ENCODE measurements around the gene TRIM7.

Gene TRIM7

DNA sequence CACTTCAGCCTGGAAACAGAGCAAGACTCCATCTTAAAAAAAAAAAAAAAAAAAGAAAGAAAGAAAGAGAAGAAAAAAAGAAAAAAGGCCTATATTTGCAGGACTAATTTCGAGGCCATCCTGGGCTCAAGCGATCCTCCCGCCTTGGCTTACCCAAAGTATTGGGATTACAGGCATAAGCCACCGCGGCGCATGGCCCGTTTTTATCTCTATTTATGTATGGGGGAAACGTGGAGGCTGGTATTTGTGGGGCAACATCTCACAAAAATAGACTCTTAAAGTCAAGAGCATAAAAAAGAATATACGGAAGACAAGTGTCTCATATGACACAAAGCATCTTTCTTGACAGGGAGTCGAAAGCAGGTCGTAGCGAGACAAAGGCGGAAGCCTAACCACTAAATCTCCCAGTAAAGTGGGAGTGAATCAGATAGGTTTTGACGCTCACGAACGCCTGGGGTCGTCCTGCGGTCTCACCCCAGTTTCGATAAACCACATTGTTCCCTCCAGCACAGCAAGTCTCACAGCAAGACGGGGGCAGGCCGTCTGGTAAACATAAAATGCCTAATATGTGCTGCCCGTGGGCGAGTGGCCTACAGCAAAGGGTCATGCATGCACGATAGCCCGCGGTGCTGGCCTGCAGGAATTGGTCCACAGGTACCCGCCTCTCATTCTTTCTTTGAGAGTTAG, 16.3 kb upstream of the TRIM7 start:
- Histone ChIP-seq H3K4me3 (IDR thresholded peaks at IDR 0.05; ENCODE audit: insufficient read depth, low read depth, low read length) (no peak overlapping the region), H3K27me3 (ENCODE audit: insufficient read depth, low read depth) (no peaks in the 10 kb centered on the region), H2AFZ (ENCODE audit: low read depth) (peak overlapping the region; percentile 26; the same call in 1 of the 2 replicates), H4K20me1 (ENCODE audit: insufficient read depth) (no peaks in the 10 kb centered on the region), H3K4me1 (ENCODE audit: low read depth, poor library complexity, severe bottlenecking) (peaks cover 8% of the 10 kb centered on the region), H3K79me2 (ENCODE audit: insufficient read depth, low read depth) (no peaks in the 10 kb centered on the region), H3K9ac (no peak overlapping the region; the same call in 1 of the 2 replicates), H3K4me2 (peak overlapping the region; percentile 73), H3K36me3 (ENCODE audit: insufficient read depth) (no peaks in the 10 kb centered on the region), H3K27ac (peak overlapping the region; percentile 92; the same call in 1 of the 2 replicates)
- TF ChIP-seq, protein P1, sequence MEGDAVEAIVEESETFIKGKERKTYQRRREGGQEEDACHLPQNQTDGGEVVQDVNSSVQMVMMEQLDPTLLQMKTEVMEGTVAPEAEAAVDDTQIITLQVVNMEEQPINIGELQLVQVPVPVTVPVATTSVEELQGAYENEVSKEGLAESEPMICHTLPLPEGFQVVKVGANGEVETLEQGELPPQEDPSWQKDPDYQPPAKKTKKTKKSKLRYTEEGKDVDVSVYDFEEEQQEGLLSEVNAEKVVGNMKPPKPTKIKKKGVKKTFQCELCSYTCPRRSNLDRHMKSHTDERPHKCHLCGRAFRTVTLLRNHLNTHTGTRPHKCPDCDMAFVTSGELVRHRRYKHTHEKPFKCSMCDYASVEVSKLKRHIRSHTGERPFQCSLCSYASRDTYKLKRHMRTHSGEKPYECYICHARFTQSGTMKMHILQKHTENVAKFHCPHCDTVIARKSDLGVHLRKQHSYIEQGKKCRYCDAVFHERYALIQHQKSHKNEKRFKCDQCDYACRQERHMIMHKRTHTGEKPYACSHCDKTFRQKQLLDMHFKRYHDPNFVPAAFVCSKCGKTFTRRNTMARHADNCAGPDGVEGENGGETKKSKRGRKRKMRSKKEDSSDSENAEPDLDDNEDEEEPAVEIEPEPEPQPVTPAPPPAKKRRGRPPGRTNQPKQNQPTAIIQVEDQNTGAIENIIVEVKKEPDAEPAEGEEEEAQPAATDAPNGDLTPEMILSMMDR (conservative IDR thresholded peaks at IDR 0.05; ENCODE audit: low read depth, low read length), result no peak

DNA sequence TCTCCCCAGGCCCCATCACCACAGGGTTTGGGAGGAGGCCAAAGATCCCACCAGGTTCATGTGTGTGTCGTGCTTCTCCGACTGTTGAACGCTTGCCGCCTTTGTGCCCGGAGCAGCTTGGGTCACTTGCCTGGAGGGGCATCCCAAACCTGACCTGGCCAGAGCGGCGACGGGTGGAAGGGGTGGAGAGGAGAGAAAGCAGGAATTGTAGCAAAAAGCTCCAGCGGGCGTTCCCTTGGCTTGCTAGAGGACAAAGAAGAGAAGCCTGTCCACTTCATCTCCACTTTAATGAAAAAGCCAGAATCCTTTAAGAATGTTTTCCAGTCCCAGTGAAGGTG, 15.2 kb upstream of the TRIM7 start:
- no peaks in the 10 kb centered on the region for H3K27me3 ChIP-seq (ENCODE audit: insufficient read depth, low read depth)
- no peak overlapping the region for H3K27ac ChIP-seq
- H3K36me3 ChIP-seq (ENCODE audit: insufficient read depth), result no peaks in the 10 kb centered on the region
- no peak overlapping the region for H2AFZ ChIP-seq (ENCODE audit: low read depth)
- H4K20me1 ChIP-seq (ENCODE audit: insufficient read depth), result no peaks in the 10 kb centered on the region
- no peaks in the 10 kb centered on the region for H3K79me2 ChIP-seq (ENCODE audit: insufficient read depth, low read depth)
- H3K9ac ChIP-seq, result no peak overlapping the region
- H3K4me2 ChIP-seq, result no peak overlapping the region
- TF ChIP-seq, protein P1 (conservative IDR thresholded peaks at IDR 0.05; ENCODE audit: low read depth, low read length), result no peak
- H3K4me3 ChIP-seq (IDR thresholded peaks at IDR 0.05; ENCODE audit: insufficient read depth, low read depth, low read length), result no peak overlapping the region
- H3K4me1 ChIP-seq (ENCODE audit: low read depth, poor library complexity, severe bottlenecking), result peaks cover 8% of the 10 kb centered on the region

DNA sequence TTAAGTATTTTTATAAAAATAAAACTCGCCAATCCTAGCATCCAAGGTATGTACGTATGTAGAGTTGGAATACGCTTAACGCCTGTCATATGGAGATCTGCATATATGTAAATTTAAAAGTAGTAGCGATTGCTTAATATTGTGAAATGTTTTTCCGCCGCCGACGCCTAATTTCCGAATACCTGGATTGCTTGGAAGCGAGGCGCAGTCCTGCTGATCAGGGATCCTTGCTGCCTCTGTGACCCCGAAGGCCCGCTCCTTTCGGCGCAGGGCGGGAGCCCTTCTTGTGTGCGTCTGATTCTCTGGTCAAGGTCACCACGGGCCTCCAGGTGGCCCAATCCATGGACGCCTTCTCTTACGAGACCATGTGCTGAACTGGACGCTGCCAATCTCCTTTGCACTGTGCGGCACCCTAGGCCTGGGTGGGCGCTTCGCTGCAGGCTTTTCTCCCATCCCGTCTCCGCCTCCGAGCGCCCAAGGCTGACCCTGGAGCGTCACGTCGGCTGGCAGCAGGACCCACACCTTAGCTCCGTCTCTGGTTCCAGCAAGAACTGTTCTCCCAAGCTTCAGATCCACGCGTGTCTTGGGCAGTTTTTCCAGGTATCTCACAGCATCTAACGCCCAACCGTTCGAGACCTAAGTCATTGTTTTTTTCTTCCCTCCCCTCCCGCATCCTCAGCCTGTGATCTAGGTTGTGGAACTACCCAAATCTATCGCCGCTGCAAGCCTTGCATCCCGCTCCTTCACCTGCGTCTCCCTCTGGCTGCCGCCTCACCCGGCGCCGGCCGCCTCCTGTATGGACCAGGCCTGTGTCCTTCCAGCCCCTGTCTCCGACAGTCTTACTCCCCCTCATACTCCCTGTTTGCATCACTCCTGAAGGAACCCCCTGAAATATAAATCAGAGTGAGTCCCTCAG, 14.5 kb upstream of the TRIM7 start:
- Histone ChIP-seq H3K4me2 (no peak overlapping the region), H3K4me3 (IDR thresholded peaks at IDR 0.05; ENCODE audit: insufficient read depth, low read depth, low read length) (no peak overlapping the region), H3K79me2 (ENCODE audit: insufficient read depth, low read depth) (no peaks in the 10 kb centered on the region), H3K9ac (no peak overlapping the region), H3K36me3 (ENCODE audit: insufficient read depth) (no peaks in the 10 kb centered on the region), H2AFZ (ENCODE audit: low read depth) (no peak overlapping the region), H4K20me1 (ENCODE audit: insufficient read depth) (no peaks in the 10 kb centered on the region), H3K27ac (no peak overlapping the region), H3K27me3 (ENCODE audit: insufficient read depth, low read depth) (no peaks in the 10 kb centered on the region), H3K4me1 (ENCODE audit: low read depth, poor library complexity, severe bottlenecking) (peaks cover 8% of the 10 kb centered on the region)
- TF ChIP-seq, protein P1 (conservative IDR thresholded peaks at IDR 0.05; ENCODE audit: low read depth, low read length), result no peak

DNA sequence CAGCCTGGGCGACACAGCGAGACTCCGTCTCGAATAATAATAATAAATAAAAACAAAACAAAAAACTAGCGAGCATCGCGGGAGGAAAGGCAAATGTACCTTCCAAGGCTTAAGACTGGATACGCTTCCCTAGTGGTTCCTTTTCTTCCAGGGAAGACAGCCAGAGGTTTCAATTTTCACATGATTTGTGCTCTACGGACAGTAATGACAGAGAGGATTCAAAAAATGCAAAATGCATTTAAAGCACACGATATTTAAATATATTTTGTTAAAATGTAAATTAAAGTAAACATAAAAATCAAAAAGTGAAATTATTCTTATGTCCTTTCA, 13.8 kb upstream of the TRIM7 start:
- Histone ChIP-seq H3K4me3 (IDR thresholded peaks at IDR 0.05; ENCODE audit: insufficient read depth, low read depth, low read length) (no peak overlapping the region), H3K9ac (no peak overlapping the region), H3K4me1 (ENCODE audit: low read depth, poor library complexity, severe bottlenecking) (peaks cover 8% of the 10 kb centered on the region), H3K27me3 (ENCODE audit: insufficient read depth, low read depth) (no peaks in the 10 kb centered on the region), H3K36me3 (ENCODE audit: insufficient read depth) (no peaks in the 10 kb centered on the region), H4K20me1 (ENCODE audit: insufficient read depth) (no peaks in the 10 kb centered on the region), H3K79me2 (ENCODE audit: insufficient read depth, low read depth) (no peaks in the 10 kb centered on the region), H3K4me2 (peak overlapping the region; percentile 36; the same call in 1 of the 2 replicates), H3K27ac (no peak overlapping the region), H2AFZ (ENCODE audit: low read depth) (no peak overlapping the region; the same call in 1 of the 2 replicates)
- TF ChIP-seq, protein P1 (conservative IDR thresholded peaks at IDR 0.05; ENCODE audit: low read depth, low read length), result no peak

Measured in KMS-11 (cell line).